Bone marrow (tissue), 2 donors: Measurements from ENCODE around the gene BCAT1.
"Not testable (repeated sequence)": the region's sequence is repeated elsewhere in the genome, so short reads cannot be mapped to it uniquely, and the experiment has no call there.

Experiments
- DNase-seq, 2 donors: peaks; one replicate each; lab custom pipeline; 2025; lab: John Stamatoyannopoulos, UW

Gene BCAT1

DNA sequence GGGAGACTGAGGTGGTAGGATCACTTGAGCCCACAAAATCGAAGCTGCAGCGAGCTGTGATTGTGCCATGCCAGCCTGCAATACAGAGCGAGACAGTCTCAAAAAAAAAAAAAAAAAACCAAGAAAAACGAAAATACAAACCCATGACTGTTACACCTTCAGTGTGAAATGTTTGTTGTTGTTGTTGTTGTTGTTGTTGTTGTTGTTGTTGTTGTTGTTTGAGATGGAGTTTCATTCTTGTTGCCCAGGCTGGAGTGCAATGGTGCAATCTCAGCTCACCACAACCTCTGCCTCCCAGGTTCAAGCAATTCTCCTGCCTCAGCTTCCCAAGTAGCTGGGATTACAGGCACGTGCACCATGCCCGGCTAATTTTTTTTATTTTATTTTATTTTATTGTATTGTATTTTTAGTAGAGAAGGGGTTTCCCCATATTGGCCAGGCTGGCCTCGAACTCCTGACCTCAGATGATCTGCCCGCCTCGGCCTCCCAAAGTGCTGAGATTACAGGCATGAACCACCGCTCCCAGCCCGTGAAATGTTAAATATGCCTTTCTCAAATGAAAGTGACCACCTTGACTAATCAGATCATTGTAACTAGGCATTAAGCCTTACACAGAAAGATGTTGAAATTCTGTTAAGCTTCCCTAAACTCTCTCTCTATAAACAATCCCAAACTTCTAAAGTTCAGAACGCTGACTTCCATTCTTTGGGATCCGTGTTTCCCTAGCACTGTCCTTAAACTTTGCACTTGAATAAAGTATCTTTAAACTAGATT, 20.2 kb downstream of the BCAT1 start:
- DNase-seq: not testable (repeated sequence)

DNA sequence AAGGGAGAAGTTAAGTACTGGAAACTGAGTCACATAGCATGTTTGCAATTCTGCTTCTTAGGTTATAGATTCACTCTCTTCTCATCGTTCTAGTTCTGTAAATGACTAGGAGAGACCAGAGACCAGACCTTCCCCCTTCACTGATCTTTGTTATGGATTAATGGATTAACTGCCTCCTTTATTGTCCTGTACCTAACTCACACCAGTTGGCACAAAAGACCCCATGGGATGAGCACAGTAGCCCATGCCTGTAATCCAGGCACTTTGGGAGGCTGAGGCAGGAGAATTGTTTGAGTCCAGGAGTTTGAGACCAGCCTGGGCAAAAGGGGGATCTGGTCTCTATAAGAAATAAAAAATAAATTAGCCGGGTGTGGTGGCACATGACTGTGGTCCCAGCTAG, 20.8 kb downstream of the BCAT1 start:
- no peak for DNase-seq

DNA sequence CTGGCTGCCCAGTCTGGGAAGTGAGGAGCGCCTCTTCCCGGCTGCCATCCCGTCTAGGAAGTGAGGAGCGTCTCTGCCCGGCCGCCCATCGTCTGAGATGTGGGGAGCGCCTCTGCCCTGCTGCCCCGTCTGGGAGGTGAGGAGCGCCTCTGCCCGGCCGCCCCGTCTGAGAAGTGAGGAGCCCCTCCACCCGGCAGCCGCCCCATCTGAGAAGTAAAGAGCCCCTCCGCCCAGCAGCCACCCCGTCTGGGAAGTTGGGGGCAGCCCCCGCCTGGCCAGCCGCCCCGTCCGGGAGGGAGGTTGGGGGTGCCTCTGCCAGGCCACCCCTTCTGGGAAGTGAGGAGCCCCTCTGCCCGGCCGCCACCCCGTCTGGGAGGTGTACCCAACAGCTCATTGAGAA, 22.8 kb downstream of the BCAT1 start:
- DNase-seq: not testable (repeated sequence)

DNA sequence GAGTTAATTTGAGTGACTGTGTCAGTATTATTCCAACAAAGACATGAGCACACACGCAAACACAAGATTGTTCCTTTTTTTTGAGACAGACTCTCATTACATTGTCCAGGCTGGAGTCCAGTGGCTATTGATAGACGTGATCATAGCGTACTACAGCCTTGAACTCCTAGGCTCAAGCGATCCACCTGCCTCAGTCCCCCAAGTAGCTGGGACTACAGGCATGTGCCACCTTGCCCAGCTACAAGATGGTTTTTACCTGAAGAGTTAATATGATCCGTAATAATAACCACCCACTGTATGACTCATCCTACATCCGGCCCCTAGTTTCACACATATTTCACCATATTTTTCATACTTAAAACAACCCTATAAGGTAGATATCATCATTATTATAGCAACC, 26.8 kb downstream of the BCAT1 start:
- DNase-seq: no peak

DNA sequence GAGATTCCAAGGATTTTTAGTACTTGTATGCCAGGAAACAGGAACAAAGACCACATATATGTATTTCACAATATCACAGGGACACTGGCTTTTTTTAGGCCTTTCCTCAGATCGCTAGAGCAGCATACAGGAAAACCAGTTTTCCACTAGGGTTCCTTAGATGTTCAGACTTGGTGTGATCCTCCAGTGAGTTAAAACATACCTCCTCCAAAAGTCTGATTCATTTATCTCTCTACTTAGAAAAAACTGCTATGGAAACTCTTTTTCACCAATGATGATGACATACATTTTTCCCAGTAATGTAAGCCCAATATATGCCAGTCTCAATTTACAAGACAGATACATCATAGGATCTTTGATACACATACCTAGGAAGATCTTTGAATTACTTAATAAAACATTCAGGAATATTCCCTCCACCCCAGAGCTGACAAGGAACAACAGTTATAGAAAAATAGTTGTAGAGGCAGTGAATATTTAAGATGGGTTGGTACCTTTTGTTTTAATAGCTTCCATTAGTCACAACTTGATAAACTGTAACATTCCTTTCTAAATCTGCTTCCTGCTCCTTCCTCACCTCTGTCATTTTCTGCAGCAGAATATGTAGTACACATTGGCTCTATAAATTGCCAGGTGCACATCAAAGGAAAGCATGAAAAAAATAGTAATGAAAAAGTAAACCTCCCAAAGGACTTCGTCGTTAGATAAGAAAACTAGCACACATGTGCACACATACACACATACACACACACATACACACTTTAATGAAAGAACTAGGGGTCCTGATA, 27.5 kb downstream of the BCAT1 start:
- no peak for DNase-seq

DNA sequence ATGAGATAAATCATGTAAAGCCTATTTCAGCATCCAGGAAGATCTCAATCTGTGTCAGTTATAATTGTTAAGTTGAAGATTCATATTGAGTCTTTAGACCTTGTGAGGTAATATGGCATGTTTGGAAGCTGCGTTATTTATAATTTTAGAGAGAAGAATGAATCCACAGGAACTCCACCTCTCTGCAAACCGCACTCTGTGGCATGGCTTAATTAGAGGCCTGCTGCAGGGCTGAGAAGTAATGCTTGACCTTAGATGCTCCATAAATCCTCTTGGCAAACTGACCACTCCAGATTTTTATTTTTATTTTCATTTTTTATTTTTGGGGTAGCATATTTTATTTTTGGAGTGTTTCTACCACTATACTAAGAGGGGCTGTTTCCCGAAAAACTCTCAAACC, 28.8 kb downstream of the BCAT1 start:
- DNase-seq: no peak

DNA sequence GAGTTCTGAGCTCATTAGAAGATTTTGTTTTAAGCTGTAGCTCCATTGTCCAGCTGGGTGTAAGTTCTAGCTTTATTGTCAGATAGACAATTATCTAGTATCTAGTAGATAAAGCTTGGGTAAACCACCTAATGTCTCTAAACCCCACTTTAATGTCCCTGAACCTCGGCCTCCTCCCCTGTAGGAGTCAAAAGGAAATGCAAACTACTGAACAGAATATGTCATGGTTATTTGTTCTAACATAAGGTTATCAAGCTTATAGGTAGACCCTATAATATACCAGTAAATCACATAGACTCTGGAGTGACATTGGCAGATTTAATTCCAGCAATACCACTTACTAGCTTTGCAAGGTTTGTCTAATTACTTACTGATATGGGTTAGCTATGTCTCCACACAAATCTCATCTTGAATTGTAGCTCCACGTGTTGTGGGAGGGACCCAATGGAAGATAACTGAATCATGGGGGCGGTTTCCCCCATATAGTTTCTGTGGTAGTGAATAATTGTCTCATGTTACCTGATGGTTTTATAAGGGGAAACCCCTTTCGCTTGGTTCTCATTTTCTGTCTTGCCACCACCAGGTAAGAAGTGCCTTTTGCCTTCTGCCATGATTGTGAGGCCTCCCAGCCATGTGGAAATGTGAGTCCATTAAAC, 29.4 kb downstream of the BCAT1 start:
- no peak for DNase-seq

DNA sequence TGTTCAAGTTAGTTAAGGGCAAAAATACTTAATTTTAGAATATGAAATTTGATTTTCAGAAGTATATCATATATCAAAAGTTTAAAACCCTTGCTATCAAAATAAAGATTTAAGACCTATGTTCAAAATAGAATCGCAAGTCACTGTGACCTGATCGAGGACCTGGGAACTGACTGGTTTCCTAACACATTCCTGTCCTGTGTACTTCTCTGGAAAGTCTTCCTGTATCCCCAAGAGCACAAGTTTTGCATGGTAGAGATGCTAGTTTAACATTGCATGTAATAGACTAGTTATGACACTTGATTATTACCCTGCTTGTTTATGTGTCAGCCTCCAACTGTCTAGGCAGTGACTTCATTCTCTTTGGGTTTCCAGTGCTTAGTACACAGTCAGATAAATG, 30.3 kb downstream of the BCAT1 start:
- no peak for DNase-seq

DNA sequence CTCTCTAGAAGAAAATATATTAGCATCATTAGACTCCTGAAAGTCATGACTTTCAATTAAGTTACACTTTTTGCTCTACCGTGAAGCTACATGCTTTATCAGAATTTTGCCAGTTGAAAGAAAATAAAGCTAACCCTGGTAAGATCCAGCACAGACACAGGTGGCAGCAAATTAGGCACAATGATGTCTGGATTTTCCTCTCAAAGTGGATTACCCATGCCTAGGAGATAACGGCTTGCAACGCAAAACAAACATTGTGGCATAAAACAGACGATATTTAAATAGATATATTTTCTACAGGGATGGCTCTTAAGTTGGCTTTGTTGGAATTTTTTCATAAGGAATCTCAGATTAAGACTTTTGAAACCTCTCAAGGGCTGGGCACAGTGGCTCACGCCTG, 33.4 kb downstream of the BCAT1 start:
- no peak for DNase-seq

DNA sequence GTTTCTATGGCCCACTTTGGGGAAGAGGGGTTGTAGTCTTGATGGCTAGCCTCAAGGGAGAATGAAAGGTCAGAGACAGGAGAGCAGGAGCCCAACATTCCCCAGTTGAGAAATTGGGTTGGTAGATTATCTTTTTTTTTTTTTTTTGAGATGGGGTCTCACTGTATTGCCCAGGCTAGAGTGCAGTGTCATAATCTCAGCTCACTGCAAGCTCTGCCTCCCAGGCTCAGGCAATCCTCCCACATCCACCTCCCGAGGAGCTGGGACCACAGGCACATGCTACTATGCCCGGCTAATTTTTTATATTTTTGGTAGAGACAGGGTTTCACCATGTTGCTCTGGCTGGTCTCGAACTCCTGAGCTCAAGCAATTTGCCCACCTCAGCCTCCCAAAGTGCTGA, 34.9 kb downstream of the BCAT1 start:
- DNase-seq: no peak

DNA sequence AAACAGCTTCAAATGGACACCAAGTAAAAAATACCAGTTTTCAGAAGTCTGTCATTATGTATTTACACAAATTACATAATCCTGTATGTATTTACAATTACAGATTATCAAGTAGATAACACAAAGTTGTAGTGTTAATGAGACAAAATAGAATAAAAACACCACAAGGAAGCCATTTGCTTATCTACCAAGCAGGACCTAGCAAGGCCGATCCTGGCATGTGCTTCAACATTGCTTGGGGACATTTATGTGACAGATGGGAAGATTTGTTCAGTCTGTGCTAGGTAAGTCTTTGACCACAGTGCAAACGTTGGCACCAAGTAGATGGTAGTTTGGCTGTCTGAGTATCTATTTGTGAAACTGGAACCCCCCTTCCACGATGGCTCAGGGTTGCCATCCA, 35.8 kb downstream of the BCAT1 start:
- DNase-seq: no peak

DNA sequence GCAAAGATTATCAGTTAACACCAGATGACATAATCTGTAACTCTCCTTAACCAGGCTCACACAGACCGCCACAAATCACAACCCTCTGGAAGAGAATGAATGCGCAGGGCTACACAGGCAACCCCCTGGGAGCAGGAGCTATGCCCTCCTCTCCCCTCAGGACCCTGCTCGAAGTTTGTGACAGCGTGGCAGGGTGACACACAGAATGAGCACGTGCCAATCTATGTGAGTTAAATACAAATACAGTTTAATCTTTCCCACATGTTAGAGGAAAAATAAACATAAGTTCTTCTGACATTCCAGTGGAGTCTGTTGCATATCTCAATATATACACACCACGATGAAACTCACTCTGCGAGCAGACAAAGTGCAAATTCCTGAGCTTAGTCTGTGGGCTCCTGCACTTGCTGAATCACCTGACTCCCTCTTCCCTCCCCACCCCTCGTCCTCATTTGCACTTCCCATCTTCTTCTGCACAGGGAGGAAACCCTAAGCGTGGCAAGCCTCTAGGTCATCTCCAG, 37.6 kb downstream of the BCAT1 start:
- no peak for DNase-seq

DNA sequence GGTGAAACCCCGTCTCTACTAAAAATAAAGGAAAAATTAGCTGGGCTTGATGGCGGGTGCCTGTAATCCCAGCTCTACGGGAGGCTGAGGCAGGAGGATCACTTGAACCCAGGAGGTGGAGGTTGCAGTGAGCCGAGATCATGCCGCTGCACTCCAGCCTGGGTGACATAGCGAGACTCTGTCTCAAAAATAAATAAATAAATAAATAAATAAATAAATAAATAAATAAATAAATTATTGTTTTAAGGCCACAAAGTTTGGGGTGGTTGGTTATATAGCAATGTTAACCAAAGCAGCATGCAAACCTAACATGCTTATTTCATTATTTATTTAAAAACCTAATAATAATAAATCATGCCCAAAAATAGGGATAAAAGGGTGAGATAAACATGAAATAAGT, 38.7 kb downstream of the BCAT1 start:
- DNase-seq: not testable (repeated sequence)

DNA sequence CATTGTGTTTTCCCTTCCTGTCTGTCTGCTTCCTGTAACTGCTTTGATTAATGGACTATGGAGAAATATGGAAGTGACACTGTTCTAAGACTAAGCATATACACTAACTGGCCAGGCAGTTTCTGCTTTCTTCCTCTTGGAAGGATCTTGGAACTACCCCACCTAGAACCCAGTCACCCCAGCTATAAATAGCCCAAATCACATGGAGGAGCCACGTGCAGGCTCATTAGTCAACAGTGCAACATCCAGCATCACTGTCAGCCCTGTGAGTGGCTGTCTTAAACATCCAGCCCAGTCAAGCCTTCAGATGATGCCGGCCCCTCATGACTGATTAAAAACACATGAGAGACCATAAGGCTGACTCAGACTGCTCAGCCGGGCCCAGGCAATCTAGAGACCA, 39.2 kb downstream of the BCAT1 start:
- DNase-seq: peak in 1 of 2 donors; percentile 24

DNA sequence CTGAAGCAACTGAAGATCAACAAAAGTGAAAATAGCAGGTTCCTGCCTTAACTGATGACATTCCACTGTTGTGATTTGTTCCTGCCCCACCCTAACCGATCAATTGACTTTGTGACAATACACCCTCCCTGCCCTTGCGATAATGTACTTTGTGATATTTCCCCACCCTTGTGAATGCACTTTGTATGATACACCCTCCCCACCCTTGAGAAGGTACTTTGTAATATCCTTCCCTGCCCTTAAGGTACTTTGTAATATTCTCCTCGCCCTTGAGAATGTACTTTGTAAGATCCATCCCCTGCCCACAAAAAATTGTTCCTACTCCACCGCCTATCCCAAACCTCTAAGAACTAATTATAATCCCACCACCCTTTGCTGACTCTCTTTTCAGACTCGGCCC, 41.4 kb downstream of the BCAT1 start:
- DNase-seq: no peak

DNA sequence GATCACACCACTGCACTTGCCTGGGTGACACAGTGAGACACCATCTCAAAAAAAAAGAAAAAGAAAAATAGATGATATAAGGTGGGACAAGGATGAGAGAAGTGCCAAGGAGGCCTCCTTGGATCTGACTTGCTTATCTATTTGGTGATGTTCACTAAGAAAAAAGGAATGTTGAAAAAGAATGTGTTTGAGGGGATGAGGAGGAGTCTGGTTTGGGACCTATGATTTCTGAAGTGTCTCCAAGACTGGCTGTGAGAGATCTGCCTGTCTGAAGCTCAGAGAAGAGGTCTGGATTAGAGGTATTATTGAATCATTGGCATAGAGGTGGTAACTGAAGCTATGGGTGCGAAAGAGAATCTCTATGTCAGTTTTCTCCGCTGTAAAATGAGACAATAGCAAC, 42.8 kb downstream of the BCAT1 start:
- DNase-seq: no peak

DNA sequence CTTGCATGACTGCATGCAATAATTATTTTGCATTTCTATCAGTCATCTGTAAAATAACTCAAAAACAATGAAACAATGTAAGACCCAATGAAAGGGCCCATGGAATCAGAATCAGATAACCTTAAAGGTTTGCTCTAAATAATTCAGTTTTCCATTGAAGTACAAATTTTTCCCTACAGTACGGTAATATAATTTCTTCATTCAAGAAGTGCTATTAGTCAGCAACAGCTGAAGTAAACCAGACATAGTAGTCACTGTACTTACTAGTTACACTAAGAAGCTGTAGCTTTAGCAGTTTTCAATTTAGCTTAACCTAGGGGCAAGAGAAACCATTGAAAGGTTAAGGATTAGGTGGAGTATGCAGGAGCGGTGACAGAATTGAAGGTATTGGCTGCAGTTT, 43.5 kb downstream of the BCAT1 start:
- DNase-seq: no peak

DNA sequence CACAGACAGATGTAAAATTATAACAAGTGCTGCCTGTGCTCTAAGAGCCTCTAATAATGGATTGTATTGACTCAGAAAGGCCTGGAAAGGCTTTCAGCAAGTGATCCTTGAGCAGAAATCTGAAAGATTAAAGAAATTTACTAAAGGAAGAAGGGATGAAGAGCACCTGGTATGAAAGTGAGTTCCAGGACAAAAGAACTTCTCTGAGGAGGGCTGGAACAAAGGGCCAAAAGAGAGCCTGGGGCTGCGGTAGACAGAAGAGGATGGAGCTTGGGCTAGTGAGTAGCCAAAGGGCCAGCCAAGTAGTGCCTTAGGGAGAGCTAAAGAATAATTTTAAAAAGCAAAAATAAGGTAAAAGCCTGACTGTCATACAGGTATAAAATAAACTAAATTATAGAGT, 44.0 kb downstream of the BCAT1 start:
- DNase-seq: no peak

DNA sequence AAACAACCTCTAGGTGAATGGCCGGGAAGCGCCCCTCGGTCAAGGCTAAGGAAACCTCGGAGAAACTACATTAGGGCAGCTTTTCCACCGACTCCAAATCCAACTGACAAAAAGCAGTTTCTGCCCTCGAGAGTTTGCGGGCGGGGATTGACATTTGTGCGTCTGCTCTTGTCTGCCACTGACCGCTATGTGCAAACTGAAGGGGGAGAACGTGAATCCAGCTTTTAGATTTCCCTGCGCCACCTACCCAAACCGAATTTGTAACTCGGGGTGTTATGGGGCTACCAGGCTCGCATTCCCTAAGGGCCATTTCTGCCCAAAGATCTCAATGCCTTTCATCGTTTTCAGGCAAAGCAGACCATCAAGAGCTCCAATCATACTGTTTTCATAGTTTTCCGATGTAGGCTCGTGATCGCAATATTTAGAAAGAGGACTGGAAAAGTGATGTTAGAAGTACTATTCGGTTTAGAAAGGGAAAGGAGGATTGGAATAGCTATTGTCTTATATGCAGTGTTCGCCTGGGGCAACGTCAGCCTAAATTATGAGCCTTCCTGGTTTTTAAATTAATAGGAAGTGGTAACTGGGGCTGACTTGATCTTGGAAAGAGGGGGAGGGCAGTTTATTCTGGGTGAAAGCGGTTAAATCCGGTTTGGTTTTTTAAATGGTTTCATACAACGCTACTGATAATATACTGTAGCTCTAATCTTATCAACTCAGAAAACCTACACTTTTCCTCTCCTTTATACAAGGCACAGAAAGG, 45.4 kb downstream of the BCAT1 start:
- DNase-seq: peak in 1 of 2 donors; percentile 54

DNA sequence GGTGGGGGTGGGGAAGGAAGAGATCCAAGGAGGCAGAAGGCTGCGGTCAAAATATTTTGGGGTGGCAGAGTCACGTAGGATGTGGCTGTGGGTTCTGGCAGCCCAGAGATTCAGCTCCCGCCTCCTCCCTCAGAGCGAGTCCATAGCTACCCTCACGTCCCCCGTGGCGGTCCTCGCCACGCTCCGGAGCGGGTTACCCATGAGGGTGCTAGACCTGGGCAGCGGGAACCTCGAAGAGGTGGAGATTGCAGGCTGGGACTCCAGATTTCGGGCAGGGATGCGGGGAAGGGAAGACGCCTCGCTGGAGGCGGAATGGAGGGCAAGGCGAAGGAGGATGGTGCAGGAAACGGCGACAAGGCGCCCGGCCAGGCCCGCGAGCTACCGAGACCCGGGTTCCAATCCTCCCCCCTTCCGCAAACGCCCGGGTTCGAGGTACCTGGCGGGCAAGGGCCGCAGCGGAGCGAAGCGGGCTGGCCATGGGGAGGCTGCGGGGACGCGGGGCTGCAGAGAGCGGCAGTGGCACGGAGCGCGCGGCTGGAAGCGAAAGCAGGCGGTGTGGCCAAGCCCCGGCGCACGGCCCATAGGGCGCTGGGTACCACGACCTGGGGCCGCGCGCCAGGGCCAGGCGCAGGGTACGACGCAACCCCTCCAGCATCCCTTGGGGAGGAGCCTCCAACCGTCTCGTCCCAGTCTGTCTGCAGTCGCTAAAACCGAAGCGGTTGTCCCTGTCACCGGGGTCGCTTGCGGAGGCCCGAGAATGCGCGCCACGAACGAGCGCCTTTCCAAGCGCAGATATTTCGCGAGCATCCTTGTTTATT, 46.2 kb downstream of the BCAT1 start:
- peak; percentile 43 to 54 for DNase-seq
